Liver (tissue), 9 donors: ENCODE results near the gene PGC. TPM values are rescaled to one million over a fixed set of nuclear protein-coding genes. Genes with fewer than 3 reads are reported as not detected.

Source experiments
- DNase-seq: peaks from one replicate; pipeline ENCODE4 v3.0.0-alpha.2; 2017; ENCODE audit warnings: low spot score
- H3K27ac ChIP-seq, 2 donors: one replicate each; pipeline ENCODE4 v1.7.0; 2013; ENCODE audit warnings: inconsistent platforms in 2 of 2, low read length in 2 of 2, control low read depth in 1 of 2, low read depth in 1 of 2, mild to moderate bottlenecking in 1 of 2
- H3K27me3 ChIP-seq, 4 donors: one replicate each; pipeline versions ENCODE4 v1.6.1 to v1.7.0; 2013; ENCODE audit warnings: low read length in 3 of 4, inconsistent platforms in 1 of 4, mild to moderate bottlenecking in 1 of 4, moderate library complexity in 1 of 4; ENCODE audit not compliant: control insufficient read depth in 4 of 4, insufficient read depth in 4 of 4
- H3K36me3 ChIP-seq, 4 donors: one replicate each; pipeline versions ENCODE4 v1.6.1 to v1.7.0; 2013; ENCODE audit warnings: low read length in 3 of 4, mild to moderate bottlenecking in 3 of 4, low read depth in 1 of 4, moderate library complexity in 1 of 4; ENCODE audit not compliant: control insufficient read depth in 4 of 4, insufficient read depth in 3 of 4
- H3K4me1 ChIP-seq, 4 donors: one replicate each; pipeline versions ENCODE4 v1.6.1 to v1.7.0; 2013; ENCODE audit warnings: low read length in 3 of 4, mild to moderate bottlenecking in 3 of 4, moderate library complexity in 1 of 4; ENCODE audit not compliant: control insufficient read depth in 4 of 4, insufficient read depth in 4 of 4
- H3K4me3 ChIP-seq, 3 donors: one replicate each; pipeline versions ENCODE4 v1.6.1 to v1.7.0; 2013; ENCODE audit warnings: low read length in 3 of 3, control low read depth in 1 of 3, low read depth in 1 of 3, mild to moderate bottlenecking in 1 of 3
- H3K9ac ChIP-seq, 2 donors: one replicate each; pipeline ENCODE4 v1.7.0; 2013; ENCODE audit warnings: low read length in 2 of 2, mild to moderate bottlenecking in 2 of 2, moderate library complexity in 2 of 2, control low read depth in 1 of 2, low read depth in 1 of 2
- H3K9me3 ChIP-seq, 4 donors: one replicate each; pipeline versions ENCODE4 v1.6.1 to v1.7.0; 2013; ENCODE audit warnings: low read length in 3 of 4; ENCODE audit not compliant: control insufficient read depth in 4 of 4
- ATF3 ChIP-seq: IDR thresholded peaks from 2 replicates; pipeline ENCODE4 v1.6.1; 2016; ENCODE audit warnings: antibody characterized with exemption
- CTCF ChIP-seq: fragments of 150-350 bp; IDR thresholded peaks from 2 replicates; pipeline ENCODE4 v1.5.1; 2017; ENCODE audit warnings: improper control_type of control experiment, low read depth, low read length; ENCODE audit not compliant: missing input control
- EGR1 ChIP-seq, 2 donors: IDR thresholded peaks; 2 replicates each; pipeline ENCODE4 v1.6.1; 2016 to 2018; ENCODE audit warnings: antibody characterized with exemption in 2 of 2, low read depth in 2 of 2
- FOXA1 ChIP-seq: IDR thresholded peaks from 2 replicates; pipeline ENCODE4 v1.6.1; 2016; ENCODE audit warnings: antibody characterized with exemption
- FOXA2 ChIP-seq: IDR thresholded peaks from 2 replicates; pipeline ENCODE4 v1.6.1; 2016; ENCODE audit warnings: antibody characterized with exemption
- GABPA ChIP-seq, 2 donors: IDR thresholded peaks in 1 of 2; conservative IDR thresholded peaks in 1 of 2; 2 replicates each; pipeline ENCODE4 v1.6.1; 2016; ENCODE audit warnings: antibody characterized with exemption in 2 of 2, mild to moderate bottlenecking in 1 of 2, moderate library complexity in 1 of 2
- HNF4A ChIP-seq, 2 donors: conservative IDR thresholded peaks; 2 replicates each; pipeline ENCODE4 v1.6.1; 2016; ENCODE audit warnings: antibody characterized with exemption in 2 of 2, mild to moderate bottlenecking in 2 of 2
- JUND ChIP-seq, 2 donors: IDR thresholded peaks; 2 replicates each; pipeline ENCODE4 v1.6.1; 2016; ENCODE audit warnings: antibody characterized with exemption in 2 of 2
- NR2F2 ChIP-seq: IDR thresholded peaks from 2 replicates; pipeline ENCODE4 v1.6.1; 2016; ENCODE audit warnings: antibody characterized with exemption
- RAD21 ChIP-seq, 2 donors: IDR thresholded peaks; 2 replicates each; pipeline ENCODE4 v1.6.1; 2016; ENCODE audit warnings: antibody characterized with exemption in 2 of 2, mild to moderate bottlenecking in 2 of 2
- RXRA ChIP-seq, 2 donors: IDR thresholded peaks; 2 replicates each; pipeline ENCODE4 v1.6.1; 2017 to 2018; ENCODE audit warnings: antibody characterized with exemption in 2 of 2, mild to moderate bottlenecking in 1 of 2
- SP1 ChIP-seq: IDR thresholded peaks from 2 replicates; pipeline ENCODE4 v1.6.1; 2018; ENCODE audit warnings: antibody characterized with exemption, mild to moderate bottlenecking
- TAF1 ChIP-seq: conservative IDR thresholded peaks from 2 replicates; pipeline ENCODE4 v1.6.1; 2016; ENCODE audit warnings: antibody characterized with exemption, mild to moderate bottlenecking
- YY1 ChIP-seq: IDR thresholded peaks from 2 replicates; pipeline ENCODE4 v1.6.1; 2016; ENCODE audit warnings: antibody characterized with exemption, mild to moderate bottlenecking
- ZBTB33 ChIP-seq: IDR thresholded peaks from 2 replicates; pipeline ENCODE4 v1.6.1; 2016; ENCODE audit warnings: antibody characterized with exemption
- WGBS: extraction: QIAGEN DNeasy Blood & Tissue Kit; methylation state at CpG from one replicate; pipeline ENCODE4 v1.1.7; 2013; 5-methylcytosine and 5-hydroxymethylcytosine counted together
- polyA plus RNA-seq, 2 donors: library from polyadenylated mRNA; stranded (reverse) in 1 of 2; unstranded in 1 of 2; fragments of 200-250 nt in 1 of 2; fragments of >200 nt in 1 of 2; fragmentation: Nextera tagmentation in 1 of 2; extraction: Ambion mirVana in 1 of 2; gene quantifications; one replicate each; pipeline versions ENCODE4 v1.2.1 to v1.2.3, GENCODE V29; 2013 to 2015
- total RNA-seq, 2 donors: library from RNA; depleted of rRNA; stranded (reverse); fragments of >200 nt; gene quantifications; one replicate each; pipeline ENCODE4 v1.2.3, GENCODE V29; 2014
- TF ChIP-seq, protein P1 (sequence below): IDR thresholded peaks from 2 replicates; pipeline ENCODE4 v1.6.1; 2016; ENCODE audit warnings: antibody characterized with exemption, mild to moderate bottlenecking
- donor health status: healthy.
- donor health status: healthy.
- donor health status: healthy.
- donor health status: healthy.
- donor health status: healthy.

The PGC gene
- total and polyA plus RNA-seq, 4 donors: 0.05 to 0.18 TPM; not detected in 2

- no peak overlapping the region for H3K27ac ChIP-seq
- 83% methylated on average over 2 of the region's 2 CpGs for WGBS
- H3K36me3 ChIP-seq: no peaks in the 10 kb centered on the region
Measured at GRCh38 chr6:41759905-41760579, 12.8 kb upstream of the PGC start.

DNA sequence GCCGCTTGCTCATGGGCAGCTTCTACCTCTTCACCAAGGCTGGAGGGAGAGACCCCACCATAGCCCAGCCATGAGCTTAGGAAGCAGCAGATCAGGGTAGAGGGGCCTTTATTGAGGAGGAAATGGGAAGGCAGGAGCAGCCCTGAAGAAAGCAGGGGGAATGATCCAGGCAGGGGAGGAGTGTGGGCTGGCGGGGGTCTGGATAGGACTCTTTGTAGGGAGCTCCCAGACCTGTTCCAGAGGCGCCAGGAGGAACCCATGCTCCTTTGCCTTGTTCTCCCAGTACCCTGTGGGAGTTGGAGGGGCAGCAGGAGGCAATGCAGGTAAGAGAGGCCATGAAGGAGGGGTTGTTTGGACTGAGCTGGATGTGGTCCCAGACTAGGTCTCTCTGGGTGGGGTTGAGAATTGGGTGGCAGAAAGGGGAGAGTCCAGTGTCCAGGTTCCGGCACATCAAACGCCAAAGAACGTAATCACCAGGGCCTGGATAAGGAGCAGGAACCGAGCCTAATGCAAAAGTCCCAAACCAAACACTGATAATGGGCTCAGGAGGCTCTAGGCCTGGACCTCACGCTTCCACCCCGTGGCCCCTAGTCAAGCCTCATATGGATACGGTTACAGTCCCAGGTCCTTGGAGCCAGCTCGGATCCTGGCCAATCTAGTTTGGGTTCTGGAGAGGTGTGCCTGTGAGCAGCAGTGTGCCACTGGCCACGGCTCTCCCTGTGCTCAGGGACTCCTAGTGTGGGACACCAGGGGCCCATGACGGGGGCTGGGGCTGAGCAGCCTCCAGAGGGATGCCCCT, 12.1 kb upstream of the PGC start:
- Histone ChIP-seq H3K4me3 (no peak overlapping the region), H3K4me1 (no peaks in the 10 kb centered on the region), H3K9me3 (no peaks in the 10 kb centered on the region), H3K9ac (no peak overlapping the region), H3K27ac (no peak overlapping the region), H3K36me3 (no peaks in the 10 kb centered on the region), H3K27me3 (no peaks in the 10 kb centered on the region)
- no peak for DNase-seq
- 90% methylated on average over 13 of the region's 13 CpGs for WGBS
- TF ChIP-seq YY1 (no peak), SP1 (no peak), FOXA2 (no peak), HNF4A (conservative IDR thresholded peaks at IDR 0.05) (no peak), GABPA (IDR thresholded peaks at IDR 0.05 in 1 of 2, conservative IDR thresholded peaks at IDR 0.05 in 1 of 2) (no peak), ATF3 (no peak), FOXA1 (no peak), JUND (IDR thresholded peaks at IDR 0.05) (no peak), RXRA (IDR thresholded peaks at IDR 0.05) (no peak), RAD21 (IDR thresholded peaks at IDR 0.05) (no peak), TAF1 (no peak), CTCF (no peak), ZBTB33 (no peak)

More at GRCh38 chr6:41759905-41760579, 12.8 kb upstream of the PGC start:
- DNase-seq: no peak
- no peaks in the 10 kb centered on the region for H3K27me3 ChIP-seq
- H3K9me3 ChIP-seq: no peaks in the 10 kb centered on the region
- TF ChIP-seq, protein P1, sequence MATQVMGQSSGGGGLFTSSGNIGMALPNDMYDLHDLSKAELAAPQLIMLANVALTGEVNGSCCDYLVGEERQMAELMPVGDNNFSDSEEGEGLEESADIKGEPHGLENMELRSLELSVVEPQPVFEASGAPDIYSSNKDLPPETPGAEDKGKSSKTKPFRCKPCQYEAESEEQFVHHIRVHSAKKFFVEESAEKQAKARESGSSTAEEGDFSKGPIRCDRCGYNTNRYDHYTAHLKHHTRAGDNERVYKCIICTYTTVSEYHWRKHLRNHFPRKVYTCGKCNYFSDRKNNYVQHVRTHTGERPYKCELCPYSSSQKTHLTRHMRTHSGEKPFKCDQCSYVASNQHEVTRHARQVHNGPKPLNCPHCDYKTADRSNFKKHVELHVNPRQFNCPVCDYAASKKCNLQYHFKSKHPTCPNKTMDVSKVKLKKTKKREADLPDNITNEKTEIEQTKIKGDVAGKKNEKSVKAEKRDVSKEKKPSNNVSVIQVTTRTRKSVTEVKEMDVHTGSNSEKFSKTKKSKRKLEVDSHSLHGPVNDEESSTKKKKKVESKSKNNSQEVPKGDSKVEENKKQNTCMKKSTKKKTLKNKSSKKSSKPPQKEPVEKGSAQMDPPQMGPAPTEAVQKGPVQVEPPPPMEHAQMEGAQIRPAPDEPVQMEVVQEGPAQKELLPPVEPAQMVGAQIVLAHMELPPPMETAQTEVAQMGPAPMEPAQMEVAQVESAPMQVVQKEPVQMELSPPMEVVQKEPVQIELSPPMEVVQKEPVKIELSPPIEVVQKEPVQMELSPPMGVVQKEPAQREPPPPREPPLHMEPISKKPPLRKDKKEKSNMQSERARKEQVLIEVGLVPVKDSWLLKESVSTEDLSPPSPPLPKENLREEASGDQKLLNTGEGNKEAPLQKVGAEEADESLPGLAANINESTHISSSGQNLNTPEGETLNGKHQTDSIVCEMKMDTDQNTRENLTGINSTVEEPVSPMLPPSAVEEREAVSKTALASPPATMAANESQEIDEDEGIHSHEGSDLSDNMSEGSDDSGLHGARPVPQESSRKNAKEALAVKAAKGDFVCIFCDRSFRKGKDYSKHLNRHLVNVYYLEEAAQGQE: no peak
- no peak for TF ChIP-seq HNF4A (conservative IDR thresholded peaks at IDR 0.05)
- no peak for TF ChIP-seq CTCF
- TF ChIP-seq EGR1 (IDR thresholded peaks at IDR 0.05; ENCODE audit: low read depth in 2 of 2): no peak
- TF ChIP-seq NR2F2: no peak
- no peak for TF ChIP-seq RAD21 (IDR thresholded peaks at IDR 0.05)
- H3K4me1 ChIP-seq: no peaks in the 10 kb centered on the region
- H3K4me3 ChIP-seq: no peak overlapping the region
- H3K9ac ChIP-seq: no peak overlapping the region
